Limb (tissue), 2 donors: Measurements from ENCODE around the gene EP300.
A peak's percentile ranks its signal among the peaks of the same experiment; 100 is the strongest.

Experiments used
- DNase-seq, 2 donors: peaks; one replicate each; pipeline ENCODE4 v3.0.0-alpha.2; 2016; ENCODE audit errors: extremely low spot score in 2 of 2

The EP300 gene

DNA sequence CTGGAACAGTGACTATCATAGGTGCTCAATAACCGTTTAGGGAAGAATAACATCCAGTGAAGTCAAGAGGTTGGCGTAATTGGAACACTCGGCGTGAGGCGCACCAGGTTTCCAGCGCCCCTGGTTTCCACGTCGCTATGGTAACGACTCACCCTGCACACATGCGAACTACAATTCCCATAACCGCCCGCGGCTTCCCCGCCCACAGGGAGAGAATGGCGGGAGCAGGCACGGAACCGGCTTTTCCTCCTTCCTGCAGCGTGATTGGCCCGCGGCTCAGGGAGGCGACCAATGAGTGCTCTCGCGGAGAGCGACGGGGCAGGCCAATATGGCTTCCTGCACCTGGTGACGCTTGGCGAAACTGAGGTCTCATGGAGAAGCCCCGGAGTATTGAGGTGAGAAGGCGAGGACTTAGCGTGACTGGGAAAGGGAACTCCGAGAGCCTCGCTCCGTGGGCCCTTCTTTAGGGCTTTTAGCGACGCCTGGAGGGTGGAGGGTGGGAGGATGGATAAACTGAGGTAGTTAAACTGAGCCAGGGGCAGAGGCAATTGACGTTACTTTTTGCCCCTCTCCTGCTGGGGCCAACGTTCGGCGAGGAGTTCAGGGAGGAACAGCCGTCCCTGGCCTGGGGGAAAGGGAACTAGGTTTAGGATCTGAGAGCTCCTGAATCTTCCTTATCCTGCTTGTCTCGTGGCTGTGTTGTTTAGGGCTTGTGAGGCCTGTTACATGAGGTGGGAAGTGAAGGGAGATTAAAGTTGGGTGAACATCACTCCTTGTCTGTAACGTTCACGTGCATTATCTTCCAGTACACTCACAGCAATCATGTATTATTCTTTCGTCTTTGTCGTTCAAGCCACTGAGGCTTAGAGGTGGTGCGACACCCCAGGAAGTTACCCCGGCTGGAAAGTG lies 112.9 kb downstream of the EP300 start, which contains the start of gene L3MBTL2:
TSS of gene L3MBTL2 (plus strand) at position 321 of the 909 bp plus-strand sequence. CDS start at position 372, 51 bp downstream.
- DNase-seq: peak; percentile 96 to 98

DNA sequence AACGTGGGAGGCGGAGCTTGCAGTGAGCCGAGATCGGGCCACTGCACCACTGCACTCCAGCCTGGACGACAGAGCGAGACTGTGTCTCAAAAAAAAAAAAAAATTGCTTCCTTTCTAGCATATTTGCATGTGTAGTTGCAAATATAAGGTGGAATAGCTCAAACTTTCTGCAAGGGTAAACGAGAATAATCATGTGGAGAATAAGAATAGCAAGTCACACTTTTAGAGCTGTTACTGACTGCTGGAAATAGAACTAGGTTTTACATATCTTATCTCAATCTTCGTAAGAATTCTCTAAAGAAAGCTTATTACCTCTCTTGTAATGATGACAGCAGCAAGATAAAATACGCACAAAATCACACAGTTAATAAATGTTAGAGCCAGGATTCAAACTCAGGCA lies 114.3 kb downstream of the EP300 start:
- no peak for DNase-seq

DNA sequence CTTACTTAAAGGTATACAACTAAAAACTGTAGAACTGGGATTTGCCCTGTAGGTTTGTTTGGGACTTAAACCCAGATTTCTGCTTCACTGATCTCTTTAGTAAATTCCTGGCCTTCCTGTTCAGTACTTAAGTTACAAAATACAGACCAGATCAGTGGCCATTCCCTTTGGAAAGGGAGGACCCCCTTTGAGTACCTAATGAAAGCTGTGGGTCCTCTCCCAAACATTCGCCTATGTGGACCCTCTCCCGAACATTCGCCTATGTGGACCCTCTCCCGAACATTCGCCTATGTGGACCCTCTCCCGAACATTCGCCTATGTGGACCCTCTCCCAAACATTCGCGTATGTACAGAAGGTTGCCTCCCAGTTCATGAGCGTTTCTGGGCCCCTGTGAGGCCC lies 123.0 kb downstream of the EP300 start:
- no peak for DNase-seq

DNA sequence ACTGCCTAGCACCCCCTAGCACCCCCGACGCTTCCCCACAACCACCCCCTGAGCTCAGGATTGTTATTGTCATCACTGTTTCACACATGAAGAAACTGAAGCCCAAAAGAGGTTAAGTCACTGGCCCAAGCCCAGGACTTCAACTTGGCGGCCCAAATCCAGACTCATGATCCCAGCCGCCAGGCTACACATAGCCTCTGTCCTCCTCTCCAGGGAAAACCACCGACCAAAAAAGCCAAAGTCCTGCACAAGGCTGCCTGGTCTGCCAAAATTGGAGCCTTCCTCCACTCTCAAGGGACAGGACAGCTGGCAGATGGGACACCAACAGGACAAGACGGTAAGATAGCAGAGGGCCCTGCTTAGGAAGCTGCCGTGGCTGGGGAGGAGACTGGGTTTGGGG lies 123.5 kb downstream of the EP300 start:
- DNase-seq: no peak

DNA sequence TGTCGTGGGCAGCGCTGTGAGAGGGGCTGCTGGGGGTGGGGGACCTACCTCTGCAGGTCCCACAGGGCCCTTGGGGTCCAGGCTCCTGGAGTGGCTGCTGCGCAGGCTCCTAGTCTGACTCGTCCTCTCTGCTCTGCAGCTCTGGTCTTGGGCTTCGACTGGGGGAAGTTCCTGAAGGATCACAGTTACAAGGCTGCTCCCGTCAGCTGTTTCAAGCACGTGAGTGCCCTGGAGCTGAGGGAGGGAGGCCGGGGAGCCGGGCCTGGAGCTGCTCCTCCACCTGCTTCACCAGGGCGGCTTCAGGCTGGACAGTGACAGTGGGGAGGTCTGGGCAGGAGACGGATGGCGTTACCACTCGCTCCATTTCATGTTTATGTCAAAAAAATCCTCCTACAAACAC lies 124.6 kb downstream of the EP300 start:
- no peak for DNase-seq

DNA sequence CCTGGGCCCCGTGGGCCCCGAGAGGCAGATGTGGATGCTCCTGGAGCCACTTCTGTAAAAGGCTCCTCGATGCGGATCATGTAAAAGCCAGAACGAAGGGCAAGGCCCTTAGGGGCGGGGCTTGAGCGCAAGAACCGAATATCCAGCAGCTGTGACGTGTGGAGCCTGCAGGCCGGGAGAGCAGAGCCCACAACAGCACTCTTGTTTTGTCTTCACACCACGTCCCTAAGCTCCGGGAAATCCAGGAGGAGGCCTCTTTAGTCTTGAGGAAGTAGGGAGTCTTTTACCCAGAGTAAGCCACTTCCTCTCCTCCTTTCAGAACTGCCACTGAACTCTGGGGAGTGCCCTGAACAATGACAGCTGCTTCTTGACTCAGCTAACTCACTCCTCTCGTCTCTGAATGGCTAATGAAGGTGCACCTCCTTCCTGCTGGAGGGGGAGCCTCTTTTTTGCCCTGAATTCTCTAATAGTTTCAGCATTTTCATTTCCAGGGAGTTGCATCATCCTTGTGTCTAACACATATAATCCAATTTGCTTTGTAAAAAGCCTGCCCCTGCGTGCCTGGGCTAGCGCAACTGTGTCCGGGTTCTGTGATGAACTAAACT lies 125.3 kb downstream of the EP300 start:
- DNase-seq: no peak

DNA sequence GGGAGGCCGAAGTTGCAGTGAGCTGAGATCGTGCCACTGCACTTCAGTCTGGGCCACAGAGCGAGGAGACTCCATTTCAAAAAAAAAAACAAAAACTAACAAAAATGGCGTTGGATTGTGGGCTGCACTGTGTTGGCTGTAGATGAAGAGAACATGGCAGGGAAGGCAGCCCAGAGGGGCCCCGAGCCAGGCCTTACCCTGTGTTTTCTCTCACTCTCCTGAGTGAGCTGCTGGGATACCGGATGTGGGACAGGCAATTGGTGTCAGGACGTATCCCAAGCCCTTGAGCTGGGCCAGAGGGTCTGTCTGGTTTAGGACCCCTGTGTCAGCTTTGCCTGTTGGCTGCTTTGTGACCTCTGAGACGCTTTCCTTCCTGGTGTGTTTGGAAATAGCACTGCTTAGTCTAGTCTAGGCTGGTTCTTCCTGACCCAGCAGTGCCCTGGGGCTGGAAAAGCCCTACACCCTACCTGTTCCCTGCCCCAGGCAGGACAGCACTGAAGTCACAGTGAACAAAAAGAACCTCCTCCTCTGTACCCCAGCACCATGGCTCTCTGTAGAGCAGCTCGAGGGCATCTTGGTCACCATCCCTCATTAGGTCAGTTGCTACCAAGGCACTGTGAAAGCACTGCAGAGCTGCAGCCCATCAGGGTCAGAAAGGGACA lies 130.6 kb downstream of the EP300 start:
- no peak for DNase-seq

DNA sequence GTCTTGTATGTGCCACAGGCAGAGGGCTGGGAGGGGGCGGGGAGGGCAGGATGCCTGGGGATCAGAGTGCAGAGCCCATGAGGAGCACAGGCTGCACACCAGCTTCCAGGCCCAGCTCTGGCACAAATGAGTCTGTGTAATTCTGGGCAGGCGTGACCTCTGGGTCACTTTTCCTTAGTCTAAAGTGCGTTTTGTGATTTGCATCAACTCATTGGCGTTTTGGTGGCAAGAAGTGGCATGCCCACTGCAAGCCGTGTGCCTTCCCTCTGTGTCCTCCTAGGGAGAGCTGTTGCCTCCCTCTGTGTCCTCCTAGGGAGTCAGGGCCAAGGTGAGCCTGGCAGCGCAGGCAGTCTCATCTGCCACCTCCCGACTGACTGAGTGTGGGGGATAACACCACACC lies 131.1 kb downstream of the EP300 start:
- no peak for DNase-seq

DNA sequence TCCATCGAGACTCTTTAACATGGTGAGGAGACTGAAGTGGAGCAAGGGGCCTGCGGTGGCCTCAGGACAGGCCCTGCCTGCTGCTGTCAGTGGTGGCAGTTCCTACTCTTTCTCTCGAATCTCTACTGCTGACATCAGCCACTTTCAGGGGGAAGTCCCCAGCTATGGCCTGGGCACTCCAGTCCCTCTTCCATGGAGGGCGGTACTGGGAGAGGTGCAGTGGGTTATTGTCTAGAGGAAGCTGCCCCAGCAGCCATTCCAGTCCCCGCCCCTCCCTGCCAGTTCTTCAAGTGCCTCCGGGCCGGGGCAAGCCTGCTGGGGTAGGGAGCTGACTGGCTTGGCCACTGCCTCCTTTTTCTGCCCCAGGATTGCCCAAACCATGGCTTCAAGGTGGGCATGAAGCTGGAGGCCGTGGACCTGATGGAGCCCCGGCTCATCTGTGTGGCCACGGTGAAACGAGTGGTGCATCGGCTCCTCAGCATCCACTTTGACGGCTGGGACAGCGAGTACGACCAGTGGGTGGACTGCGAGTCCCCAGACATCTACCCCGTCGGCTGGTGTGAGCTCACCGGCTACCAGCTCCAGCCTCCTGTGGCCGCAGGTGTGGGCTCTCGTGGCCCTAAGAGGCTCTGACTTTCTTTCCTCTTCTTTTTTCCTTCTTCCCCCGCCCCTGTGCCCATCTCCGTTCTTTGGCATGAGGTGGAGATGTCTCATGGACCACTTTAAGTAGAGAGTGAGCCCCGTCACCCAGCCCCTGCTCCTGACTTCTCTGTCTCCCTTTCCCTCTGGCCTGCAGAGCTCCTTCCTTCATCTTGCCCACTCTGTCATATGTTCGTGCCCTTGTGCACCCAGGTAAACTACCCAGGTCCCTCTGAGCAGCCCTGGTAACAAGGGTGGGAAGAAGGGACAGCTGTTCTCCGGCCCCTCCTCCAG lies 134.6 kb downstream of the EP300 start:
- DNase-seq: no peak

DNA sequence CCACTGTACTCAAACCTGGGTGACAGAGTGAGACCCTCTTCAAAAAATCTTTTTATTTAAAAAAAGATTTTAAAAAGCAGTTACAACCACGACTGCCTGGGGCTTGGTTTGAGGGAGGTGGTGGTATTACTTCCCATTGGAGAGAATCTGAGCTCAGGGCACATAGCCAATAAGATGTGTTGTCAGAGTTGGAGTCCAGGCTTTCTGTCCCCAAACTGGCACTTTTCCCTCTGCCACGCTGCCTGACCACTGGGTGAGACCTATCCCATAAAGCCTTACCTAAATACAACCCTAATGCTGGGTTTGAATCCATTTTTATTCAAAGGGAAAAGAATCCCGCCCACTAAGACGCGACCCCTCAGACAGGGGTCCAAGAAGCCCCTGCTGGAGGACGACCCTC lies 136.8 kb downstream of the EP300 start:
- DNase-seq: no peak
